Left kidney (tissue), 2 donors: ENCODE measurements around the gene BEAN1. TPM values are rescaled to one million over a fixed set of nuclear protein-coding genes. Genes with fewer than 3 reads are reported as not detected.
"Not testable (repeated sequence)": the region's sequence is repeated elsewhere in the genome, so short reads cannot be mapped to it uniquely, and the experiment has no call there.

ENCODE experiments used
- DNase-seq: peaks from one replicate; pipeline ENCODE4 v3.0.0-alpha.2; 2013
- polyA plus RNA-seq: library from polyadenylated mRNA; unstranded; fragments of 120-200 nt; gene quantifications from one replicate; pipeline ENCODE4 v1.2.1, GENCODE V29; 2013; ENCODE audit not compliant: insufficient read length

The BEAN1 gene
- polyA plus RNA-seq, 1 donor: 3.3 TPM

DNA sequence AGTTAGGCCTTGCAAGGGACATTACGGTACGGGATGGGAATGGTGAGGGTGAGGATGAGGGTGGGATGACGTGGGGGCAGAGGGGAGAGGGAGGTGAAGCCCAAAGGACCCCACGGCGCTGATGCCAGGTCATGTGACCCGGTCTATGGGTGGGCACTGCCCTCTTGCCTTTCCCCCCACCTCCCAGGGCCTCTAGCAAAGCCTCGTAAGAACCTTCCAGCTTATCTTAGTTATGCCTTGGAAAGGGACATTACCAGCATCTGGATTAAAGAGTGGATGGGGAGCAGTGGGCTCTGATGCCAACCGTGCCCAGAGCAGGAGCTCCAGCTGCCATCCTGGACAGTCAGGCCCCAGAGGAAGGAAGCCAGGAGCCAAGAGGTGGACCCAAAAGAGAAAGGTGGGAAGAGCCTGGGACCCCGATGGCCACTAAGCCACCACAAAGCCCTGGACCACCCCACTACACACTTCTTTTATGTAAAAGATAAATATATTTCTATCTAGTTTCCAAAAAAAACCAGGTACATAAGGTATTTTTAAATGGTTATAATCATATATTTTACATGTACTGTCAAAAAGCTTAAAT, 81.9 kb downstream of the BEAN1 start:
- no peak for DNase-seq

DNA sequence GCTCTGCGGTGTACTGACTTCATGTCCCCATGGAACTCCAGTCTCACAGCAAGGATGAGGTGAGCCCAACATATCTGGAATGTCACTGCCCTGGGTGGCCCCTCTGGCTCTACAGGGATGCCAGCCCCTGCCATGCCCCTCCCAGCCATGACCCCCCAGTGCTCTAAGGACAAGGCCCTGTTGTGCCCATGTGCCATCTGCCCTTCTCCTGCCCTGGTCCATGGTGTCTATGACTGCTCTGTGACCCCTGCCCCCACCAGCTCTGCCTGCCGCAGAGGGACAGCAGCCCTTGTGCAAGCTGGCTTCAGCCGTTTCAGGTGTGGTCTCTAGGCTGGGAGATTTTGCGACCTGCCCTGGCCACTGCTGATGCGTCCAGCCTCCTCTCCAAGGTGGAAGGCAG, 82.5 kb downstream of the BEAN1 start:
- DNase-seq: no peak

DNA sequence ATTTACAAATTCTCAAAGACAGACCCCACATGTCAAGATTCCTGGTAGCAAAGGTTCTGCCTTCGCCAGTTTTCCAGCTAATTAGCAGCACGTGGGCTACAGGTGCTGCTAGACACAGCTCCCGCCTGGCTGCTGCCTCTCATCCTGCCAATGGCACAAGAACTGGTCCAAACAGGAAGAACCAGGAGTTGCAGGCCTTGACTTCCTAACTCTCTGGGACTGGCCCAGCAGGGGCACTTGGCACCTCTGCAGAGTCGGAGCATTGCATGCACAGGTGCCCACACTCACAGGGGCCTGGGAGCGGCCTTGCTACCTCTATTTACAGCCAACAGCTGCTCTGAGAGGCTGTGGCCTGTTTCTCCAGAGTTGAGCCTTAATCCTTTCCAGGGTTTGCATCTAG, 83.2 kb downstream of the BEAN1 start:
- DNase-seq: no peak

DNA sequence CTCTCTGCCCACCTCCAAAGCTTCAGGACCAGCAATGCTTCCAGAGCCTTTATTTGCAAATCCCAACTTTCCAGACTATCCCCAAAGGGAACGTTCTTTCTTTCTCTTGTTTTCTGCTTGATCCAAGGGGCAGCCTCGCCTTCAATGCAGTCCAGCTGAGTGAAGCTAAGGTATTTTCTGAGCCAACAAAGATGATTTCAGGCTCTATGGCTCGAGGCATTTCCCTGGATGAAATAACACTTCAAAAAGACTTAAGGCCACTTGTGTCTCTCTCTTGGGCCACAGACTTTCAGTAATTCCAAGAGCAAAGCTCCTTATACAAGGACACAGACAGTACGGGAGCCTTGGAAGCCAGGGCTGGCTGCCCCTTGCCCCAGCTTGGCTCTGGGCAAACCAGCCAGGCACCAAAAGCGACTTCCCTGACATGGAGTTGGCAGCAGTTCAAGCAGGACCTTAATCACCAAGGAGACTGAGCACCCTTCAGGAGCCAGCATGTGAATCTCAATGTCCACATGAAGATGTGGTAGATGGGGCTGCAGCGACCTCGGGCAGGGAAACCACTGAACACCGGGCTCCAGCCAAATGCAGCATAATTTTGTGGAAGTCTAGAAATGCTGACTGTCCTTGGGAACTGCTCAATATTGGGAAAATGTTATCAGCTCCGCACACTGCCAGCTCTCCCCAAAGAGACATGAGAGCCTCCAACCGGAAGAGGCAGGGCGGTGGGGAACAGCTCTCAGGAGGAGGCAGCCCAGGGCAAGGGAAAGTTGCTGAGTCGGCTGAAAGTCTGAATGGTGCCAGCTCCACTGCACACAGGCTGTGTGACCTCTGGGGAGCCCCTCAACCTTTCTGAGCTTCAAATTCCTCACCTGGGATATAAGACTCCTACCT, 83.9 kb downstream of the BEAN1 start:
- no peak for DNase-seq

DNA sequence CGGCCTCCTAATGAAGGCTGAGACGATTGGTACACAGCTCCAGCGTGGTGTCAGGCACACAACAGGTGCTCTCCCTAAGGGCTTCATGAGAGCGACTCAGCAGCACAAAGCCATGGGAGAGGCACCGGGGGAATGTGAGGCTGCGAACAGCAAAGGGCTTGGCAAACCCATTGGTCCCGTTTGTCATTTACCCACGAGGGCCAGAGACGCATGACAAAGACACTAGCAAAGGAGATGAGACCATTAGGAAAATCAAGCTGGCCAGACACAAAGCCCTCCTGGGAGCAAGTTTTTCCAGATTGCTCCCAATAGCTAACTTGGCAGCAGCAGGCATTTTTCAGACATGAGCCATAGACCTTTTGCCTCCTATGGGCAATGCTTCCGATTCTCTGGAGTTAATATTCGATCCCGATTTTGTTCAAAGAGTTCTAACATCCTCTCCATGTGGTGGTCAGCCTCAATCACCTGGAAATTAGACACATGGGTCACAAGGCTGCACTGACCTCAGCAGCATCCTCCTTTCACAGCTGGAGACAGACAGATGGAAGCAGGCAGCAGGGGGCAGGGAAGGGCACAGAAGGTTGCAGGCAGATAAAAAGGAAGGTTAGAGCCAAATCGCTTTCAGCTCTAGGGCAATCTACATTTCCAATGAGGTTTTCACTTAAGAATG, 84.6 kb downstream of the BEAN1 start:
- no peak for DNase-seq

DNA sequence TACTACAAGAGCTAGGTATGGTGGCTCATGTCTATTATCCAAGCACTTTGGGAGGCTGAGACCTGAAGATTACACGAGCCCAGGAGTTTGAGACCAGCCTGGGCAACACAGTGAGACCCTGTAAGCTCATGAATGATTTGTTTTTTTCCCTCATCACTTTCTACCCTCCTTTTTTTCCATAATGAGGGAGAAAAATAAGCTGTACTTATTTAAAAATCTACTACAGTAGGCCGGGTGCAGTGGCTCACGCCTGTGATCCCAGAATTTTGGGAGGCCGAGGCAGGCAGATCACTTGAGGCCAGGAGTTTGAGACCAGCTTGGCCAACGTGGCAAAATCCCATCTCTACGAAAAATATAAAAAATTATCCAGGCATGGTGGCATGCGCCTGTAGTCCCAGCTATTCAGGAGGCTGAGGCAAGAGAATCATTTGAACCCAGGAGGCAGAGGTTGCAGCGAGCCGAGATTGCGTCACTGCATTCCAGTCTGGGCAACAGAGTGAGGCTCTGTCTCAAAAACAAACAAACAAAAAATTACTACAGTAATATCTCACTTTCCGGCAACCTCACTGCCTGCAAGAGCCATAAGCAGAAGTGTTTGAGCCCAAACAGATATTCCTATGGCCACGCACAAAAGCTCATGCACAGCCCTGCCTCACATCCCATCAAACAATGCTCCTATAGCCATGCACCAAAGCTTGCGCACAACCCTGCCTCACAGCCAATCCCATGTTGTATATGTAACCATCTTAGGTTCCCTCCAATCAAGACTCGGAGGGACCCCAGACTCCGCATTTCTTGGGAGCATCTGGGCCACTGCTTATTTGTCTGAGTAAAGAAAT, 85.4 kb downstream of the BEAN1 start:
- no peak for DNase-seq

DNA sequence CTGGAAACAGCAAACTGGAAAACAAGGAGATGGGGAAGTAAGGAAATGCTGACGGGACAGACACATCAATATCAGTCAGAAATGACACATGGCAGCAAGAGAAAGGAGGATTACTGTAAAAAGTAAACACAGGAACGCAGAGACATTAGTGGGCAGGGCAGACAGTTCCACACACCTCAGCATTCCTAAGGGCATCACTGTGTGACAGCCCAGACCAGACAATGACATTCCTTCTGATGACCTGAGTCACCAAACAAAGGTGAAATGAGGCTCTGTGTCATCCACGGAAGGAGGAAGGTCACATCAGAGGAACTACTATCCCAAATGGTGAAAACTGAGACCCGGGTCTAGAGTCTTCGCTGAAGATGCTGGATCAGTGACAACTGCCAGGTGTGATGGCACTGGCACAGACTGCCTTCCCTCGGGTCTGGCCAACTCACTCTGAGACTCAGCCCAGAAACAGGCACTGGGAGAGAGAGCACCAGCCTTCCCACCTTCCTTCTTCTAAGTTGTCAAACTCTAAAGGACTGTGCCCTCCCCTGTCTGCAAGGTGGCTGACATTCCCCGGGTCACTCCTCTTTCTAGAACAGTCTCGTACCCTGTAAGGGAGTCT, 86.1 kb downstream of the BEAN1 start:
- no peak for DNase-seq

DNA sequence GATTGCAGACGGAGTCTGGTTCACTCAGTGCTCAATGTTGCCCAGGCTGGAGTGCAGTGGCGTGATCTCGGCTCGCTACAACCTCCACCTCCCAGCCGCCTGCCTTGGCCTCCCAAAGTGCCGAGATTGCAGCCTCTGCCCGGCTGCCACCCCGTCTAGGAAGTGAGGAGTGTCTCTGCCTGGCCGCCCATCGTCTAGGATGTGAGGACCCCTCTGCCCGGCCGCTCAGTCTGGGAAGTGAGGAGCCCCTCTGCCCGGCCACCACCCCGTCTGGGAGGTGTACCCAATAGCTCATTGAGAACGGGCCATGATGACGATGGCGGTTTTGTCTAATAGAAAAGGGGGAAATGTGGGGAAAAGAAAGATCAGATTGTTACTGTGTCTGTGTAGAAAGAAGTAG, 87.3 kb downstream of the BEAN1 start:
- not testable (repeated sequence) for DNase-seq

DNA sequence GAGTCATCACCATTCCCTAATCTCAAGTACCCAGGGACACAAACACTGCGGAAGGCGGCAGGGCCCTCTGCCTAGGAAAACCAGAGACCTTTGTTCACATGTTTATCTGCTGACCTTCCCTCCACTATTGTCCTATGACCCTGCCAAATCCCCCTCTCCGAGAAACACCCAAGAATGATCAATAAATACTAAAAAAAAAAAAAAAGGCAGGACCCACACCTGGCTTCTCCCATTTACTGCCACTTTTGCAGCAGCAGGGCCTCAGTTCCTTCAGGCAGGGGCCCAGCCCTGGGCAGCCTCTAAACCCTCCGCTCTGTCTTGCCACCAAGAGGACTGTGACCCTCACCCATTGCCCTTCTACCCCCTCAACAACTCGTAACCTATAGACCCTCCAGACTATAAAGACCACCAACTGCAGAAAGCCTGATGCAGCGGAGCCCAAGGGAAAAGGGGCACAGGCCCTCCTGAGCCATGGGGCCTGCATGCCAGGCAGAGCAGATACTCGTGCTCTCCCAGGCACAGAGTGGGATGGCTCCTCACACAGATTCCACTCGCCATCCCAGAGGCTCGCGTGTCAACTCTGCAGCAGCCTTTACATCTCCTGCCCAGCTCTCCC, 88.0 kb downstream of the BEAN1 start:
- not testable (repeated sequence) for DNase-seq

DNA sequence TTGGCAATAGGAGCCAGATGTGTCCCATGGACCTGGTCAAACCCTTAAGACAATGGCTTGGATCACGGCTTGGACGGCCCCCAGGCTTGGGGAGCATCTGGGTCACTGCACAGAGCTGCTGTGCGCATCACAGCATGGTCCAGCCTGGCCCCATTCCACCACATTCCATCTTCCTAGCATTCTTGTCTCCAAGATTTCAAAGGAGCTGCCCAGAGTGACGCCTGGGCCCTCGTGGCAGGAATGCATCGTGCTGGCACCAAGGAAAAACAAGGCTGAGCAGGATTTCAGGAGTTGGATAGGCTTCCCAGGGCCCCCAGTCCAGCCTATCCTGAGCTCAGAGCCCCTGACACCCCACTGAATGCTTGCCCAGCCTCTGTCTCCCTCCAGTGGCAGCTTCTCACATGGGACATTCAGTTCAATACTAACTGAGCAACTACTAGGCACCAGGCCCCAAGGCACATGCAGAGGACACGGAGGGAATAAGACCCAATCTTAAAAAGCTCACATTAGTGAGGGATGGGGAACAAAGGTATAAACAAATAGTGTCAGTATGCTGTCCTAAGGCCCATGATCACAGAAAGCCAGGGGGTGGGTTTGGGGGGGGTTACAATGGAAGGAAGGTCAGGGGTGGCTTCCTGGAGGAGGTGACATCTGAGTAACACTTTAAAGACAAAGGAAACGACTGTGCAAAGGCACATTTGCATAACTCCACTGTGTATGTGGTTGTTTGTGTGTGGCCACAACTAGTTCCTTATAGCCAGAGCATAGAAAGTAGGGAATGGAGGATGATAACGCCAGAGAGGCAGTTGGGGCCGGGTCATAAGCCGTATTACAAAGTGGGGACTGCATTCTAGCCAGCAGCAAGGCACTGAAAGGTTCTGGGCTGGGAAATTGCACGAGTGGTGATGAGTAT, 88.8 kb downstream of the BEAN1 start:
- DNase-seq: no peak

DNA sequence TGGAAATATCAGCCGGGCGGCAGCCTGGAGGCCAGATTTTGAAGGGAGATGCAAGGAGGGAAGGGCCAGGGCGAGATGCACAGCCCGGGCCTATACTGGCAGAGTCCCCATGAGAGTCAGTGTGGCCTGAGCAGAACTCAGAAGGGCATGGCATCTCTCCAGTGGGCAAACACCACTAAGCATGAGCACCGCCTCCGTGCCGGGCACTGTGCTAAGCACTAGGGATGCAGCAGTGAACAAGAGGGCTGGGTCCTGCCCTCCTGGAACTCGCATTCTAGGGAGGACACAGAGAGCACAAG, 89.4 kb downstream of the BEAN1 start:
- DNase-seq: no peak

DNA sequence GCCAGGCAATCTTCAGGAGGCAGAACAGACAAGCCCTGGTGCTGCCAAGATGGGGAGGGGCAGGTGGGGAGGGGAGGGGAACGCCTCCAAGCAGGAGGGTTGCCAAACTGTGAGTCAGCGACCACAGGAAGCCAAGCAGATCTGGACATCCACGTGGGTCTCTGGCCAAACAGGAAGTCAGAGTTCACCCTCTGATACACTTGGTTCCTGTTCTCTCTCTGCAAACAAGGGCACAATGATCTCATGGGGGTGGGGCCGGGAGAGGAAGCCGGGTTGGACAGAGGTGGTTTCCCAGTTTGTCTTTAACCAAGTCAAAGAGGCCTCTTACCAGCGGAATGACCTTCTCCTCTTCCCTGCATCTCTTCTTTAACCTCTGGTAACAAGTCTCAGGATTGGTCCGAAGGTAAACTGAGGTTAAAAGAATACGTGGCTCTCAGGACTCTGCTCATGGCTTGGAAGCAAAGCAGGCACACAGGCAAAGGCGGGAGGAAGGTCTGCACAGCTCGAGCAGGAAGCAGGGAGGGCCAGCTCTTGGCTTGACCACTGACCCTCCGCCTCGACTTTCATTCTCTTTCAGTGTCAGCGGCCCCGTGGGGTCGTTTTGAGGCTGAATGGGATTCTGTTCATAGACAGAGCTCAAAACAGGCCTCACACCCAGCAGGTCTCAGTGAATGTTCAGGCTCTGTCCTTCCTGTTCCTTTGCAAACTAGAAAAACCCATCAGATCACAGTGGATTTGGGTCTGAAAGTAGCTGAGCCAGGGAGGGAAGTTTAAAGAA, 89.9 kb downstream of the BEAN1 start:
- peak; percentile 73 for DNase-seq

DNA sequence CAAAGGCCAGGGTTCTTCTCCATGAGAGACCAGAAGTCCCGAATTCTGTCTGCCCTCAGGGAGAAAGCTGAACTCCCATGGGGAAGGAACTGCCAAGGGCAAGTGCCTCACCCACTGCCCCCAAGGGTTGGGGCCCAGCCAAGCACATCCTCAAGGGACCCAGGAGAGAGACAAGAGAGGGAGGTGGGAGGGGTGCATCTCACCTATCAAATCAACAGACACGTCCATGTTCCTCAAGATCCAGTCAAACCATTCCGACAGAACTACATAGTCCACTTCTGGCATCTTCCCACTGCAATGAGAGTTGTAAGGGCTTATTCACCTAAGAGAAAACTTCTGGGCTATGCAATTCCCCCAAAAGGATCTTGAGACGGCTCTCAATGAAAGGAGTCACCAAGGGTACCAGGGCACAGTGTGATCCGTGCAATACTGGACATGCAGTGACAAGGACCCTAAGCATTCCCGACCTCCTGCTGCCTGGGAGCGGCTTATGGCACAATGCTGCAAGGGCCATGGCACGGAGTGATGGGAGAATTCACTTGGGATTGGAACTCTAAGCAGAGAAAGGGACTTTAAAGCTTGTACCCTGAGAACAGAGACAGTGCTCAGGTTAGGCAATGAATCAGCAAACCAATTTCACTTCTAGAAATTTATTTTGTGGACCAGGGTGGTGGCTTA, 90.6 kb downstream of the BEAN1 start:
- no peak for DNase-seq

DNA sequence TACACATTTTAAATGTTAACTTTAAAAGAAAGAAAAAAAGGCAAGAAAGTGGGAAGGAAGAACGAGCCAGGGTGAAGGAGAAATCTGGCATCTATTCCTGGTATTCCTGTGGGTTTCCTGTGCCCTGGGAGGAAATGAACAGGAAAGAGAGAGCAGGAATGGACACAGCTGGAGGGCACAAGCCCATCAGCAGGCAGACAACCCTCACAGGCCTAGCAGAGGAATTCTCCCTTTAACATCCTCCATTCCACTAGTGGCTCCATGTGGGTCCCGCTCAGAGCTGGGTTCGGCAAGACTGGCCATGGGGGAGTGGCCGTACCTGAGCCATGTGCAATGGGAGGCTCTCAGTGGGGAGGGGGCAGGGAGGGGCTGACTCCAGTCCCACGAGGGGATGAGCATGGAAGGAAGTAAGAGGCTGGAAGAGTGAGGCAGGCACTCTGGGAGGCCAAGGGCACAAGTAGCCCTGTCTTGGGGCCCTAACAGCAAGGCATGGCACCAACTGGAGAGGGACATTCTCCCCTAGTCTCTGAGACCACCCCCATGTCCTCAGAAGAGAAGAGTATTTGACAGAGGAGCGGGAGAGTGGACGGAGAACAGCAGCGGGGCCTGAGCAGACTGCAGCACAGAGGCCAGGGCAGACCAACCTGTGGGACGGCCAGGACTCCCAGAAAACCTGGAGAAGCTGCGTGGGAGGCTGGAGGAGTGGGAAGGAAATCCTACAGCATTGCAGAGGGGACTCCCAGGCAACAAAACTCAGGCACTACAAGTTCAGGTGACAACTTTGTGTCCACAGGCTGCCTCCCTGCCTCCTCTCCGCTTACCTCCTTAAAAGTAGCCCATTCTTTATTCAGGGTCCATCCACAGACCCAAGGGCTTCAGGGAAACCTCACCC, 92.6 kb downstream of the BEAN1 start:
- DNase-seq: no peak

DNA sequence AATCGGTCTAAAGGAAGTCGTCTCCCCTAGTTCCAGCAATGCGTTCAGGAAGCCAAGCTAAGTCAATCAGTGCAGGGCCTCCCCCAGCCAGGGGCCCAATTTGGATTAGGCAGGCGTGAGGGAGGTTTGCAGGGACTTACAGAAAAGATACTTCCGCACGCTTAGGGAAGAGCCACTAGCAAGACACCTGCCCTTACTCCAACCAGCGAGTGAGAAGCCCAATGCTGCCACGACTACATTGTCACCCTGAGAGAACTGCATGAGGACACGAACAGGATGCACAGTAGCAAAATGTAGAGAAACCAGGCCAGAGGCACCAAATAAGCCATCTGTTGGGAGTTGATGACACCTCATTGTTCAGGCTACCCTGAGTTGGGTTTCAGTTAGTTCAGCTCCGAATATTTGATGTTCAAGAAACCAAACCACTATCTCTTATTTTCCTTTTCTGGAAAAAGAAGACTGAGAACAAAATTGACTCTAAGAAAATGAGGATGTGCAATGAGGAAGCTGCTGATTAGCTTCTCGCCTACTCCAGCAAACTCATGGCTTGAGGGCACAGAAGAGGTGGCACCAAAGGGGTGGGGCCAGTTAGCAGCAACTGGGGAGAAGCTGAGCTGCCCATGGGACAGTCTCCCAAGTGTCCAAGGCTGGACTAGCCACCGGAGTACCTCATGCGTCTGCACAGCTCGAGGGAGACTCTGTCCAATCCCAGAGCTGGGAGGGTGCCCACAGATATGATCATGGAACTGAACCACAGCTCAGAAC, 93.5 kb downstream of the BEAN1 start:
- DNase-seq: no peak

DNA sequence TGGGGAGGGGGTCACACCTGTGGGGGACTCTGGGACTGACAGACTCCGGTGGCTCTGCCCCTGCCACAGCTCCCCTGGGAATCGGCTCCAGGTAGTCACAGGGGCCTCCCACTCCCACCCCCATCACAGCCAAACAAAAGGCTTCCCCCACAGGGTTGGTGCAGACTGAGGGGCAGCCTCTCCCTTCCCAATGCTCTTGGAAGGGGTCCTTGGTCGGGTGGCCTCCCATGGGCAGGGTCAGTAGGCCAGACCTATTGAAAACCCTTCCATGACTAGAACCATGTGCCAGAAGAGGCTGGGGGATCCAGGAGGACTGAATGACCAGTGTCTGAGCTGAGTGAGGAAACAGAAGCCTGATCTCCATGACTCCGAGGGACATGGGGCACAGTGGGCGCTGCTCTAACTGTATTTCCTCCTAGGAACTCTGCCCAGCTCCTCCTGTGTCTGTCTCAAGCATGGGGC, 94.2 kb downstream of the BEAN1 start:
- DNase-seq: no peak
